ENCODE data around the gene TRIM14.

GRCh38 chr9:98078895-98079294, 40.1 kb downstream of the TRIM14 start:
- no peak for TF ChIP-seq EZH2 (IDR thresholded peaks at IDR 0.05; ENCODE audit: low read depth)
- no peak for TF ChIP-seq CTCF (conservative IDR thresholded peaks at IDR 0.05)
